ENCODE measurements around the gene RBM33. TPM values are rescaled to one million over a fixed set of nuclear protein-coding genes. Genes with fewer than 3 reads are reported as not detected.

Gene RBM33
- total RNA-seq, 4 donors from 2014 or later, result 35.7 to 59.9 (median 44.5) TPM

GRCh38 chr7:155813125-155813524 is 168.7 kb downstream of the RBM33 start:
- TF ChIP-seq POLR2A (IDR thresholded peaks at IDR 0.05) (no peak), CTCF (IDR thresholded peaks at IDR 0.05) (no peak)
- no peaks in the 10 kb centered on the region for H3K9me3 ChIP-seq
- no peaks in the 10 kb centered on the region for H3K36me3 ChIP-seq
- no peak for DNase-seq
- H3K27ac ChIP-seq, result no peak overlapping the region
- WGBS, 2 donors, result 30 to 32% methylated on average over 8 of the region's 8 CpGs
- H3K4me1 ChIP-seq, result peaks cover 7 to 22% of the 10 kb centered on the region in 2 donors
- H3K4me3 ChIP-seq (replicated peaks in 1 of 3), result no peak overlapping the region
- H3K27me3 ChIP-seq, result peaks cover 19% of the 10 kb centered on the region
- intact Hi-C loops (cut with DNase I), result no loop called here

- H3K36me3 ChIP-seq, result no peaks in the 10 kb centered on the region
- intact Hi-C loops (cut with DNase I), result no loop called here
Measured at GRCh38 chr7:155813546-155814315, 169.3 kb downstream of the RBM33 start.

GRCh38 chr7:155814316-155815276 is 170.1 kb downstream of the RBM33 start:
- no peak for DNase-seq
- Histone ChIP-seq H3K9me3 (no peaks in the 10 kb centered on the region), H3K4me1 (peaks cover 0 to 8% of the 10 kb centered on the region in 2 donors), H3K27ac (no peak overlapping the region), H3K4me3 (replicated peaks in 1 of 3) (no peak overlapping the region), H3K27me3 (peaks cover 12% of the 10 kb centered on the region), H3K36me3 (no peaks in the 10 kb centered on the region)
- no peak for TF ChIP-seq CTCF (IDR thresholded peaks at IDR 0.05)
- TF ChIP-seq POLR2A (IDR thresholded peaks at IDR 0.05), result no peak
- intact Hi-C loops (cut with DNase I), result no loop called here
- 26 to 29% methylated on average over 14 to 15 of the region's 22 CpGs for WGBS, 2 donors

More at GRCh38 chr7:155813546-155814315, 169.3 kb downstream of the RBM33 start:
- H3K4me1 ChIP-seq, result peaks cover 6 to 16% of the 10 kb centered on the region in 2 donors
- WGBS, 2 donors, result 30 to 35% methylated on average over 19 of the region's 19 CpGs
- peaks cover 18% of the 10 kb centered on the region for H3K27me3 ChIP-seq
- no peak for TF ChIP-seq CTCF (IDR thresholded peaks at IDR 0.05)
- TF ChIP-seq POLR2A (IDR thresholded peaks at IDR 0.05), result no peak
- DNase-seq, result no peak
- H3K4me3 ChIP-seq (replicated peaks in 1 of 3), result no peak overlapping the region
- no peaks in the 10 kb centered on the region for H3K9me3 ChIP-seq
- no peak overlapping the region for H3K27ac ChIP-seq

- Histone ChIP-seq H3K27ac (no peak overlapping the region), H3K27me3 (peaks cover 6% of the 10 kb centered on the region), H3K4me1 (no peaks in the 10 kb centered on the region), H3K4me3 (replicated peaks in 1 of 3) (no peak overlapping the region), H3K9me3 (no peaks in the 10 kb centered on the region), H3K36me3 (no peaks in the 10 kb centered on the region)
- peak; percentile 67 to 69 for DNase-seq
- intact Hi-C loops (cut with DNase I), result no loop called here
- TF ChIP-seq CTCF (IDR thresholded peaks at IDR 0.05) (peak in 4 of 6 experiments; percentile 18 to 68 (median 62)), POLR2A (IDR thresholded peaks at IDR 0.05) (no peak)
- 27 to 38% methylated on average over 13 to 14 of the region's 20 CpGs for WGBS, 2 donors
Measured at GRCh38 chr7:155815332-155816191, 171.1 kb downstream of the RBM33 start.

Measured in thyroid gland (tissue), 4 donors.